ENCODE results near the gene TPST1.
"Not testable (repeated sequence)": the region's sequence is repeated elsewhere in the genome, so short reads cannot be mapped to it uniquely, and the experiment has no call there.

The TPST1 gene

GRCh38 chr7:66377714-66378113 is 172.6 kb downstream of the TPST1 start:
- Mint-ChIP-seq H3K36me3 (peaks cover 41% of the 10 kb centered on the region), H3K9me3 (peaks cover 6% of the 10 kb centered on the region), H3K27ac (no peak overlapping the region), H3K27me3 (no peaks in the 10 kb centered on the region), H3K4me1 (peaks cover 6% of the 10 kb centered on the region), H3K4me3 (no peak overlapping the region)
- no peak for ATAC-seq

GRCh38 chr7:66379542-66380160 is 174.5 kb downstream of the TPST1 start:
- H3K4me1 Mint-ChIP-seq, result peaks cover 6% of the 10 kb centered on the region
- H3K4me3 Mint-ChIP-seq, result no peak overlapping the region
- no peak for ATAC-seq
- no peaks in the 10 kb centered on the region for H3K27me3 Mint-ChIP-seq
- no peak overlapping the region for H3K27ac Mint-ChIP-seq
- H3K9me3 Mint-ChIP-seq, result peaks cover 6% of the 10 kb centered on the region
- H3K36me3 Mint-ChIP-seq, result peaks cover 41% of the 10 kb centered on the region

- H3K4me1 Mint-ChIP-seq, result peaks cover 6% of the 10 kb centered on the region
- H3K4me3 Mint-ChIP-seq, result no peak overlapping the region
- H3K27me3 Mint-ChIP-seq, result no peaks in the 10 kb centered on the region
- no peak overlapping the region for H3K27ac Mint-ChIP-seq
- ATAC-seq, result no peak
- peaks cover 6% of the 10 kb centered on the region for H3K9me3 Mint-ChIP-seq
- peaks cover 41% of the 10 kb centered on the region for H3K36me3 Mint-ChIP-seq
Measured at GRCh38 chr7:66380272-66380888, 175.2 kb downstream of the TPST1 start.

GRCh38 chr7:66382182-66382923 is 177.2 kb downstream of the TPST1 start:
- not testable (repeated sequence) for H3K27me3 Mint-ChIP-seq, ATAC-seq, H3K4me3 Mint-ChIP-seq, H3K27ac Mint-ChIP-seq, H3K4me1 Mint-ChIP-seq, H3K9me3 Mint-ChIP-seq
- H3K36me3 Mint-ChIP-seq, result peaks cover 30% of the 10 kb centered on the region

- H3K4me3 Mint-ChIP-seq, H3K27me3 Mint-ChIP-seq, H3K36me3 Mint-ChIP-seq, H3K9me3 Mint-ChIP-seq, H3K27ac Mint-ChIP-seq, H3K4me1 Mint-ChIP-seq, ATAC-seq: not testable (repeated sequence)
Measured at GRCh38 chr7:66385191-66385905, 180.2 kb downstream of the TPST1 start.

- not testable (repeated sequence) for H3K27me3 Mint-ChIP-seq, H3K27ac Mint-ChIP-seq, H3K4me3 Mint-ChIP-seq, ATAC-seq, H3K9me3 Mint-ChIP-seq, H3K4me1 Mint-ChIP-seq
- peaks cover 35% of the 10 kb centered on the region for H3K36me3 Mint-ChIP-seq
Measured at GRCh38 chr7:66395128-66395571, 190.0 kb downstream of the TPST1 start.

GRCh38 chr7:66396052-66396451 is 190.9 kb downstream of the TPST1 start:
- not testable (repeated sequence) for H3K4me1 Mint-ChIP-seq, ATAC-seq, H3K4me3 Mint-ChIP-seq, H3K27ac Mint-ChIP-seq, H3K27me3 Mint-ChIP-seq, H3K9me3 Mint-ChIP-seq
- H3K36me3 Mint-ChIP-seq, result peaks cover 36% of the 10 kb centered on the region

DNA sequence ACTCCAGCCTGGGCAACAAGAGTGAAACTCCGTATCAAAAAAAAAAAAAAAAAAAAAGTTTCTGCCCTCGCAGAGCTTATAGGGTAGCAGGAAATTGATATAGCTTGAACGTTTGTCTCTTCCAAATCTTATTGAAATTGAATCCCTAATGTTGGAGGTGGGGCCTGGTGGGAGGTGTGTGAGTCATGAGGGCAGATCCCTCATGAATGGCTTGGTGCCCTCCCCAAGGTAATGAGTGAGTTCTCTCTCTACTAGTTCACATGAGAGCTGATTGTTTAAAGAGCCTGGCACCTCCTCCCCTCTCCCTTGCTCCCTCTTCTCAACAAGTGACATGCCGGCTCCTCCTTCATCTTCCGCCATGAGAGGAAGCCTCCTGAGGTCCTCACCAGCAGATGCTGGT is 193.7 kb downstream of the TPST1 start:
- H3K4me3 Mint-ChIP-seq, H3K27ac Mint-ChIP-seq, ATAC-seq, H3K4me1 Mint-ChIP-seq, H3K9me3 Mint-ChIP-seq, H3K27me3 Mint-ChIP-seq: not testable (repeated sequence)
- H3K36me3 Mint-ChIP-seq, result peaks cover 56% of the 10 kb centered on the region

DNA sequence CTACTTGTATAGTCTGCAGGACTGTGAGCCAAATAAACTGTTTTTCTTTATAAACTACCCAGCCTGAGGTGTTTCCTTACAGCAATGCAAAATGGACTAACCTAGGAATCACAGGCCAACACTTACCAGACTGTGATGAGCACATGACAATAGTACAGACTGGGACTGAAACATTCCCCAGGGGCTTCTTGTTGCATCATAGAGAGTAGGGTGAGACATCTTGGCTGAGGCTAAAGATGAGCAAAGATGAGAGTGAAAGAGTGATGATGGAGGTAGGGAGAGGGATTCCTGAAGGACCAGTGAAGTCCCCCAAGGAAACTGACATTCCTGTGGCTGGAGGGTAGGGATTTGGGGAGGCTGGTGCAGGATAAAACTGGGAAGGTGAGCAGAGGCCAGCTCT is 194.4 kb downstream of the TPST1 start:
- H3K27me3 Mint-ChIP-seq, result no peaks in the 10 kb centered on the region
- peaks cover 4% of the 10 kb centered on the region for H3K9me3 Mint-ChIP-seq
- no peak overlapping the region for H3K4me3 Mint-ChIP-seq
- no peak for ATAC-seq
- no peak overlapping the region for H3K27ac Mint-ChIP-seq
- peaks cover 61% of the 10 kb centered on the region for H3K36me3 Mint-ChIP-seq
- H3K4me1 Mint-ChIP-seq, result no peaks in the 10 kb centered on the region

- no peaks in the 10 kb centered on the region for H3K27me3 Mint-ChIP-seq
- ATAC-seq, result no peak
- H3K9me3 Mint-ChIP-seq, result peaks cover 4% of the 10 kb centered on the region
- no peak overlapping the region for H3K4me3 Mint-ChIP-seq
- H3K27ac Mint-ChIP-seq, result no peak overlapping the region
- no peaks in the 10 kb centered on the region for H3K4me1 Mint-ChIP-seq
- H3K36me3 Mint-ChIP-seq, result peaks cover 57% of the 10 kb centered on the region
Measured at GRCh38 chr7:66400400-66400799, 195.3 kb downstream of the TPST1 start.

- H3K4me3 Mint-ChIP-seq, H3K4me1 Mint-ChIP-seq, ATAC-seq, H3K27me3 Mint-ChIP-seq, H3K27ac Mint-ChIP-seq, H3K9me3 Mint-ChIP-seq: not testable (repeated sequence)
- H3K36me3 Mint-ChIP-seq, result peaks cover 59% of the 10 kb centered on the region
Measured at GRCh38 chr7:66401126-66401525, 196.0 kb downstream of the TPST1 start.

- H3K4me1 Mint-ChIP-seq, H3K9me3 Mint-ChIP-seq, H3K27ac Mint-ChIP-seq, ATAC-seq, H3K27me3 Mint-ChIP-seq, H3K4me3 Mint-ChIP-seq: not testable (repeated sequence)
- peaks cover 64% of the 10 kb centered on the region for H3K36me3 Mint-ChIP-seq
Measured at GRCh38 chr7:66401932-66402331, 196.8 kb downstream of the TPST1 start.

GRCh38 chr7:66403564-66403963 is 198.4 kb downstream of the TPST1 start:
- H3K9me3 Mint-ChIP-seq, result peaks cover 4% of the 10 kb centered on the region
- no peak overlapping the region for H3K4me3 Mint-ChIP-seq
- H3K27me3 Mint-ChIP-seq, result no peaks in the 10 kb centered on the region
- no peak overlapping the region for H3K27ac Mint-ChIP-seq
- no peaks in the 10 kb centered on the region for H3K4me1 Mint-ChIP-seq
- no peak for ATAC-seq
- H3K36me3 Mint-ChIP-seq, result peaks cover 58% of the 10 kb centered on the region

- Mint-ChIP-seq H3K4me1 (peaks cover 14% of the 10 kb centered on the region), H3K9me3 (no peaks in the 10 kb centered on the region), H3K4me3 (no peak overlapping the region), H3K27me3 (no peaks in the 10 kb centered on the region), H3K36me3 (peaks cover 9% of the 10 kb centered on the region), H3K27ac (no peak overlapping the region)
- no peak for ATAC-seq
Measured at GRCh38 chr7:66409493-66409892, 204.4 kb downstream of the TPST1 start.

Measured in stimulated activated memory B cell treated with anti-CD40 and anti-IgM and Interleukin-4, amounts not matched to agents 10 μg/mL and 1 μg/mL and 100 μg/mL, for 72 hours (primary cell).